HG03469 (cell line): ENCODE measurements around the gene ANO10.
"Not testable (repeated sequence)": the region's sequence is repeated elsewhere in the genome, so short reads cannot be mapped to it uniquely, and the experiment has no call there.

Experiments
- ATAC-seq: cut with Tn5 transposase; IDR thresholded peaks from one replicate; pipeline ENCODE4 v1.9.1; 2021; ENCODE audit warnings: mild to moderate bottlenecking, moderate library complexity, moderate number of reproducible peaks; ENCODE audit not compliant: unreplicated experiment

The ANO10 gene

GRCh38 chr3:43629741-43630140 is 7.9 kb upstream of the ANO10 start:
- no peak for ATAC-seq

- no peak for ATAC-seq
Measured at GRCh38 chr3:43629257-43629656, 7.4 kb upstream of the ANO10 start.

GRCh38 chr3:43627360-43627759 is 5.5 kb upstream of the ANO10 start:
- ATAC-seq = no peak

- no peak for ATAC-seq
Measured at GRCh38 chr3:43624619-43625305, 3.0 kb upstream of the ANO10 start.

GRCh38 chr3:43620831-43621655 is 768 bp downstream of the ANO10 start:
- no peak for ATAC-seq

- no peak for ATAC-seq
Measured at GRCh38 chr3:43619588-43619987, 2.2 kb downstream of the ANO10 start.

- ATAC-seq = no peak
Measured at GRCh38 chr3:43618142-43618541, 3.7 kb downstream of the ANO10 start.

GRCh38 chr3:43616034-43616433 is 5.8 kb downstream of the ANO10 start:
- ATAC-seq = no peak

GRCh38 chr3:43615133-43615532 is 6.7 kb downstream of the ANO10 start:
- ATAC-seq = no peak

GRCh38 chr3:43613976-43614375 is 7.8 kb downstream of the ANO10 start:
- ATAC-seq = no peak

GRCh38 chr3:43612419-43612818 is 9.4 kb downstream of the ANO10 start:
- ATAC-seq = no peak

- no peak for ATAC-seq
Measured at GRCh38 chr3:43609406-43609805, 12.4 kb downstream of the ANO10 start.

- ATAC-seq = no peak
Measured at GRCh38 chr3:43608751-43609150, 13.1 kb downstream of the ANO10 start.

- ATAC-seq = no peak
Measured at GRCh38 chr3:43606284-43606683, 15.5 kb downstream of the ANO10 start.

- not testable (repeated sequence) for ATAC-seq
Measured at GRCh38 chr3:43599959-43600358, 21.9 kb downstream of the ANO10 start.

GRCh38 chr3:43597961-43598360 is 23.9 kb downstream of the ANO10 start:
- ATAC-seq = no peak

- ATAC-seq = not testable (repeated sequence)
Measured at GRCh38 chr3:43596178-43596577, 25.6 kb downstream of the ANO10 start.

GRCh38 chr3:43595280-43595679 is 26.5 kb downstream of the ANO10 start:
- not testable (repeated sequence) for ATAC-seq

- ATAC-seq = not testable (repeated sequence)
Measured at GRCh38 chr3:43593588-43593987, 28.2 kb downstream of the ANO10 start.

- ATAC-seq = not testable (repeated sequence)
Measured at GRCh38 chr3:43591866-43592265, 29.9 kb downstream of the ANO10 start.

- no peak for ATAC-seq
Measured at GRCh38 chr3:43587303-43587702, 34.5 kb downstream of the ANO10 start.
